ENCODE results near the gene CCDC33. TPM values are rescaled to one million over a fixed set of nuclear protein-coding genes. Genes with fewer than 3 reads are reported as not detected.

CCDC33 gene
- total RNA-seq, 1 donor: 0.09 TPM

GRCh38 chr15:74201710-74202420 is 34.3 kb upstream of the CCDC33 start:
- peak; percentile 56 for DNase-seq (ENCODE audit: low read depth)
- no peak overlapping the region for H3K4me3 ChIP-seq (ENCODE audit: low read depth, low read length)
- no peak for TF ChIP-seq CTCF (IDR thresholded peaks at IDR 0.05; ENCODE audit: insufficient read depth, low read length)

GRCh38 chr15:74202452-74203401 is 33.4 kb upstream of the CCDC33 start, which contains the start of gene STRA6:
Gene STRA6, minus strand, starts transcription at chr15:74202787. Its CDS starts 520 bp downstream, at chr15:74202267.
- no peak within 1 kb of the TSS for H3K4me3 ChIP-seq (ENCODE audit: low read depth, low read length)
- TF ChIP-seq CTCF (IDR thresholded peaks at IDR 0.05; ENCODE audit: insufficient read depth, low read length): no peak
- DNase-seq (ENCODE audit: low read depth): peak; percentile 44

DNA sequence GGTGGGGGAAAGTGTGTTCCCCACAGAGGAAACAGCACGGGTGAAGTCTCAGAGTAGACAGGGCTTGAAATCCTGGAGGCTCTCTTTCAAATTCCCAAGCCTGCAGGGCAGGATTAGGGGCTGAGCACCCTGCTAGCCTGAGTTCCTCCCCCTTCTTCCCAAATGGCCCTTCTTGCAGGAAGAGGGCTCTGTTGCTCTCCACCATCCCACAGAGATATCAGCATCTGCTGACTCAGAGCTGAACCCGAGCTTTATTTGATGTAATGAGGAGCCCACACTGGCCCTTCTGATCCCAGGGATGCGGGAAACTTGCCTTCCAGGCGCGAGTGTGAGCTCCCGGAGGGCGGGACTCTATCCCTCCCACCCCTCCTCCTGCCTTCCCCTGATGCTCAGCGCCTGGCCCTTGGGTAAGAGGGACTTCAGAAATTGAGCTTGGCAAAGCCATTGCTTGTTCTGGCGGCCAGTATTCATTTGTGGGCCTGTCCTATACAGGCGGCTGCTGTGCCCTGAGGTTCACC is 32.2 kb upstream of the CCDC33 start:
- H3K4me3 ChIP-seq (ENCODE audit: low read depth, low read length): no peak overlapping the region
- peak; percentile 93 for DNase-seq (ENCODE audit: low read depth)
- peak; percentile 11 for TF ChIP-seq CTCF (IDR thresholded peaks at IDR 0.05; ENCODE audit: insufficient read depth, low read length)

DNA sequence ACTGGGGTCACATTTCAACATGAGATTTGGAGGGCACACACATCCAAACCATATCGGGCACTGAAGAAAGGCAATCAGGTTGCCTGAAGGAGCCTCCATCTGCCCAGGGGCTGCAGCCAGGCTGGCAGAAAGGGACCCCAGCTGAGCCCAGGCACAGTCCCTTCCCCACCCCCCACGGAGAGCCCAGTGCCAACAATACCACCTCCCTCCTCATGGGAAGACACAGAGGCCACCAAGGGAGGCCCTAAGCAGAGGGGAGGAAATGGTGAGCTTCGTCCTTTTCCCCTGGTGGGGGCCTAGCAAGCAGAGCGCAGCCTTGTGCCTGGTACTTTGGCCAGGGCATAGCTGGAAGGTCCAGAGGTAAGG is 30.6 kb upstream of the CCDC33 start:
- no peak for TF ChIP-seq CTCF (IDR thresholded peaks at IDR 0.05; ENCODE audit: insufficient read depth, low read length)
- H3K4me3 ChIP-seq (ENCODE audit: low read depth, low read length): no peak overlapping the region

GRCh38 chr15:74206801-74207281 is 29.3 kb upstream of the CCDC33 start:
- DNase-seq (ENCODE audit: low read depth): peak; percentile 55
- TF ChIP-seq CTCF (IDR thresholded peaks at IDR 0.05; ENCODE audit: insufficient read depth, low read length): no peak
- H3K4me3 ChIP-seq (ENCODE audit: low read depth, low read length): no peak overlapping the region

More for the DNA sequence above, 30.6 kb upstream of the CCDC33 start:
- DNase-seq (ENCODE audit: low read depth): no peak

- TF ChIP-seq CTCF (IDR thresholded peaks at IDR 0.05; ENCODE audit: insufficient read depth, low read length): no peak
- no peak overlapping the region for H3K4me3 ChIP-seq (ENCODE audit: low read depth, low read length)
- no peak for DNase-seq (ENCODE audit: low read depth)
Measured at GRCh38 chr15:74207652-74208440, 28.3 kb upstream of the CCDC33 start.
